ENCODE data around the gene ESR1.
"Not testable (repeated sequence)": the region's sequence is repeated elsewhere in the genome, so short reads cannot be mapped to it uniquely, and the experiment has no call there.

ESR1 gene

DNA sequence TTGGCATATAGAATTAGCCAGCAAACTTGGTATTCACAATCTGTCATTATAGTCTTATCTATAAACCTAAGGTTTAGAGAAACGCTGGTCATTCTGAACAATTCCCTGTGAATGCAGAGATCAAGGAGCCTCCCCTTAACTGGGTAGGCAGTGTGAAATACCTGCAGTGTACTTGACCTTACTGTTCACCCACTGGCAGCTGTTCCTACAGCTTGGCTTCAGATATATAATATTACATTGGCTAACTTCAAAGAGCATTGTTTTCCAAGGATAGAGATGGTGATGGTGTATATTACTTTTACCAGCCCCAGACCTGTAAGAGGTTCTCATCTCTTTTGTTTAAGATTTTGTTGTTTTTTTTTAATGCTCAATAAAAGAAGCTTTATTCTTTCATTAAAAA is 168.3 kb downstream of the ESR1 start:
- no peak for DNase-seq (ENCODE audit: low read depth in 2 of 2)

DNA sequence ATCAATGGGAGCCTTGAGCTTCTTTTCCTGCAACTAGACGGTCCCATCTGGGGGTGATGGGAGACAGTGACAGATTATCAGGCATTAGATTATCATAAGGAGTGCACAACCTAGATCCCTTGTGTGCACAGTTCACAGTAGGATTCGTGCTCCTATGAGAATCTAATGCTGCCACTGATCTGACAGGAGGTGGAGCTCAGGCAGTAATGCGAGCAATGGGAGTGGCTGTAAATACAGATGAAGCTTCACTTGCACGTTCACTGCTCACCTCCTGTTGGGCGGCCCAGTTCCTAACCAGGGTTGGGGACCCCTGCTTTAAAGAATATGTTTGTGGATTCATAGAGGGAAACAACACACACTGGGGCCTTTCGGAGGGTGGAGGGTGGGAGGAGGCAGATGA is 180.7 kb downstream of the ESR1 start:
- DNase-seq (ENCODE audit: low read depth in 2 of 2) = not testable (repeated sequence)

DNA sequence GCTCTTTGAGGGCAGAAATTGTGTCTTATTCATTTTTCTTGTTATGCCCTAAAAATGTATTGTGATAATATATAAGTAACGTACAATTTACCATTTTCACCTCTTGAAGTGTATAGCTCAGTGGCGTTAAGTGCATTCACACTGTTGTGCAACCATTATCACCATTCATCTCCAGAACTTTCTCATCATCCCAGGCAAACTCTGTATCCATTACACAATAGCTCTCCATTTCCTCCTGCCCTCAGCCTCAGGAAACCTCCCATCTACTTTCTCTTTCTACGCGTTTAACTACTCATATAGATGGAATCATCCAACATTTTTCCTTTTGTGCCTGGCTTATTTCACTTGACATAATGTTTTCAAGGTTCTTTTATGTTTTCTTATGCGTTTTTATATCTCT is 184.6 kb downstream of the ESR1 start:
- no peak for DNase-seq (ENCODE audit: low read depth in 2 of 2)

DNA sequence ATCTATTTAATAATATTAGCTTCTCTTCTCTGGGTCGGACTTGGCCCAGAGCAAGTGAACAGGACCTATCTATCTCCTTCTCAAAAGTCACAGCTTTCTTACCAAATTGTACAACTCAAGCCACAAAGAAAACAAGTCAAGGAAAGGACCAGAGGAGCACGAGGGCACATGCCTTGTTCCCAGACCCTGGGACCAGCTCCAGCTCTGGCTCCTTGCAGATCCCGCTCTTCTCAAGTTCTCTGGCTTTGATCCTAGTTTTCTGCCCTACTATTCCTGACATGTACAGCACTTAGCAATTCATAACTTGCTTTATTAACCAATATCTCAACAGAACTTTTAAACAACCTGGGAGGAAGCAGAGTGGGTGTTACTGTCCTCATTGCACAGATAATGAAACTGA is 185.9 kb downstream of the ESR1 start:
- DNase-seq (ENCODE audit: low read depth in 2 of 2) = no peak

DNA sequence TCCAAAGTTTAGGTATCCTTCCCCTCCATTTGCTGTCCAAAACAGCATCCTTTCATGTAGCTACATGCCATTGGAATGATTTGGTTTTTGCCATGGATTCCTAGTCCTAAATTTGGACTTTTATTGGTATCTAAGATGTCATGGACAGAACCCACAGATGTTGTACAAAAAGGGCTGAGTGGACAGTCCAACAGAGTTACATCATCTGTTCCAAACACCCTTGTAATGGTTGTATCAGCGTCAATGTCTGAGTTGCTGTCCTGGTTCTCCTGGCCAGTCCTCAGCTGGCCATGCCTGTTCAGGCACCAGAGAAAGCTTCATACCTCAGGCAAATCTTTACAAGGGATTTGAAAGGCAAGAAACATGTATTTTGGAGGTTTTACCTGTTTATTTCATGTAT is 191.3 kb downstream of the ESR1 start:
- DNase-seq (ENCODE audit: low read depth in 2 of 2) = no peak

GRCh38 chr6:151999194-151999593 is 191.7 kb downstream of the ESR1 start:
- DNase-seq (ENCODE audit: low read depth in 2 of 2) = no peak

DNA sequence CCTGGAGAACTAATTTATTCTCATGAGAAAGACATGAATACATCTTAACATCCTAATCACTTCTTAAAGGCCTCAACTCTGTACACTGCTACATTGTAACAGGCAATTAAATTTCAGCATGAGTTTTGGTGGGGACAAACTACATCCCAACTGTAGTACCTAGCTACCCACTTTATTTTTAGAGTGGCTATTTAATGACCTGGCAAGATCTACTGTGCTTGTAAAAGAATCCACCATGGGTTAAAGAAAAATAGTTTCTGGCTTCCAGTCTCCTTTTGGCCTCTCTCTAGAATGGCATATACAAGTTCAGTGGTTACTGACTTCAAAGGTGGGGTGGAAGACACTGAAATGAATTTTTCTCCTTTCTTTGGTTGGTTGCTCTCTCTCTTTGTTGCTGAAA is 193.9 kb downstream of the ESR1 start:
- DNase-seq (ENCODE audit: low read depth in 2 of 2) = no peak

- no peak for DNase-seq (ENCODE audit: low read depth in 2 of 2)
These were observed 194.8 kb downstream of the ESR1 start for GRCh38 chr6:152002306-152002705.

- DNase-seq (ENCODE audit: low read depth in 2 of 2) = no peak
These were observed 196.6 kb downstream of the ESR1 start for GRCh38 chr6:152004036-152004566.

DNA sequence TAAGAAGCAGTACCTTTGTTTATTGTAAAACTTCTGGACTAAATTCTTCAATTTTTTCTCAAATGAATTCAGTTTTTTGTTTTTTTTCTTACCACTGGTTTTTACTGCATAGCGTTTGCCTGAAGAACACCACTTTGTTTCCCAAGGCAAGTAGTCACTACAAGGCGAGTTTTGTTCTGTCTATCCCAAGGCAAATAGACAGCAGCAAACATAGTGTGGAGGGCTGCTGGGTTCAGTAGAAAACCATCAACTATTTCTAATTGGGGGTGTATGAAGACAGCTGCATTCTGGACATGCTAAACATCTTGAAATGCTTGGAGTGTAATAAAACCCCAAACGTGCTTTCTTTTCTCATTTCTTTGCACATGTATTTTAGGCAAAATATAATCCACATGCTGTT is 197.4 kb downstream of the ESR1 start:
- DNase-seq (ENCODE audit: low read depth in 2 of 2) = no peak

DNA sequence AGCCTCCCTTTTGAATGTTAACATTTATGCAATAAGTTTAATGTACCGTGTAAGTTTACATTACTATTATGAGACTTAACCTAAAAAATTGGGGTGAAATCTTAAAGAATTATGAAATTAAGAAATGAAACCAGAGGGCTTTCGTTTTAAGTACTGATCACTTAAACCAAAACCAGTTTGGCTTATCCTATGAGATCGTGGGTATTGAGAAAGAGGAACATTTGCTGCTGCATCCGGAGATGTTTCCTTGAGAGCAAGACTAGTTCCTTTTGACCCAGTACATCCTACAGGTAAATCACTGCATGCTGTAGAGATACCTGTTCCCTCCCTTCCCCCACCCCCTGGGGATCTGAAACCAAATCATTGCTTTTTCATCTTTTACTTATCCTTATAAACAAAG is 201.3 kb downstream of the ESR1 start:
- DNase-seq (ENCODE audit: low read depth in 2 of 2) = no peak

GRCh38 chr6:152012227-152012626 is 204.7 kb downstream of the ESR1 start:
- no peak for DNase-seq (ENCODE audit: low read depth in 2 of 2)

GRCh38 chr6:152018876-152019275 is 211.4 kb downstream of the ESR1 start:
- no peak for DNase-seq (ENCODE audit: low read depth in 2 of 2)

DNA sequence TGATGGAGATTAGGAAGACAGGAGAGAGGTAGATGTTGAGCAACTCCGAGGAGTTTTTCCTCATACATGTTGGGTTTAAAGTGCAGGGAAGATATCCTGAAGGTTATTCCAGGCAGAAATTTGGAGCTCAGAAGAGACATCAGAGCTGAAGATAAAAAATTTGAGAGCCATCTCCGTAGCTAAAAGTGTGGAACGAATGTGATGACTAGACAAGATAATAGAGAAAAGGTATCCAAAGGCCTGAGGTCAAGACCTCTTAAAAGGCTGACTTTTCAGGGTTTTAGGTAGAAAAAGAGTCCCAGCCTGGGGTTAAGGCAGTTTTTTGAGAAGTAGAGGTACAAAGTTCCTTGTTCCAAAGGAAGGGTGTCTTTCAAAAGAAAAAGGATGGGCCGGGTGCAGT is 214.8 kb downstream of the ESR1 start:
- no peak for DNase-seq (ENCODE audit: low read depth in 2 of 2)

- no peak for DNase-seq (ENCODE audit: low read depth in 2 of 2)
These were observed 216.1 kb downstream of the ESR1 start for GRCh38 chr6:152023613-152024012.

DNA sequence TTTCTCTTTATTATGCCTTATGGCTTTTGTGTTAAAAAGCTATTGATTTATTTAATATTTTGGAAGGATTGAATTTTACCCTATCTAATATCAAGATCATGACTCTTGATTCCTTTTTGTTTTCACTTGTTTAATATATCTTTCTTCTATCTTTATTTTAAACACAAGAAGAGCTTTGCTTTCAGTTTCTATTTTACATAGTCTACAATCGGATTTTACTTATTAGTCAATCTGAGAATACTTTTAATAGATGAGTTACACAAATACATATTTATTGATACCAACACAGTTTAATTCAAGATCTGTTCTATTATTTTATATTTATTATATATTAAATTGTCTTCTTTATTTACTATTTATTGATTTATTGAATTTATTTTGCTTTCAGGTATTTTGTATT is 218.8 kb downstream of the ESR1 start:
- no peak for DNase-seq (ENCODE audit: low read depth in 2 of 2)

GRCh38 chr6:152026744-152027143 is 219.3 kb downstream of the ESR1 start:
- DNase-seq (ENCODE audit: low read depth in 2 of 2) = not testable (repeated sequence)

- not testable (repeated sequence) for DNase-seq (ENCODE audit: low read depth in 2 of 2)
These were observed 226.3 kb downstream of the ESR1 start for GRCh38 chr6:152033765-152034164.

GRCh38 chr6:152034631-152035030 is 227.1 kb downstream of the ESR1 start:
- no peak for DNase-seq (ENCODE audit: low read depth in 2 of 2)

- no peak for DNase-seq (ENCODE audit: low read depth in 2 of 2)
These were observed 238.6 kb downstream of the ESR1 start for GRCh38 chr6:152046118-152046517.

DNA sequence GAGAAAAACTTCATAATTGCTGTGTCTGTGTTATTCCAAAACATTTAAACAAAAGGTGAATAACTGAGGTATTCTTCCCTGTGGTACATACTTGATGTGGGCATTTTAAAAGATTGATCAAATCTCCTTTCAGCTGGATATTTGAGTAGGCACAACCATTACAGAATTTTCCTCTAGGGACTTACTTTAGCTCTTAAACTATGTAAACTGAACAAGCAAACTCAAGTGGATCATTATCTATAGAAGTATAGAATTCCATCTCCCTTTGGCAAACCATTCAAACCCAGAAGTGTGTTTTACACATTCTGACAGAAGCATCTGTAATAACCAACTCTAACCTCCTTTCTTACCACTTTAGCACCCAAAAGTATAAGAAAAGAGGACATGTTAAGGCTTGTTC is 241.4 kb downstream of the ESR1 start:
- no peak for DNase-seq (ENCODE audit: low read depth in 2 of 2)

DNA sequence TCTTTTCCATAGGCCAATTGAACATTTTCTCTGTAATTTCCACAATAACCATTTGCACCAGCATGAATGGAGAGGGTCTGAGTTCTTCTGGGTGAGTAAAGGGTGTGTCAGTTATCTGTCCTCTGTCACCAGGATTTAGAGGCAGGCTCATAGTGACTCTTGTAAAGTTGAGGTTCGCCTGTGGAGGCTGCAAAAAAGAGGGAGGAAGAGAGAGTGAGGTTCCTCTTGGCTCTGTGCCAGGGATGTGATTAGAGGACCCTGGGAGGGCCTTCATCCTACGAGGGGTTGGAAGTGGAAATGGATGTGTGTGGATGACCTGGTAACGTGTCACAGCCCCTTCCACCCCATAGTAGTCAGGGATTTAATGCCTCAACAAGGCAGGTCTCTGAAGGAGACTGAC is 242.0 kb downstream of the ESR1 start:
- no peak for DNase-seq (ENCODE audit: low read depth in 2 of 2)

GRCh38 chr6:152050451-152051195 is 243.1 kb downstream of the ESR1 start:
- DNase-seq (ENCODE audit: low read depth in 2 of 2) = no peak

GRCh38 chr6:152052061-152052460 is 244.6 kb downstream of the ESR1 start:
- DNase-seq (ENCODE audit: low read depth in 2 of 2) = no peak

Data from stimulated activated CD8-positive, alpha-beta memory T cell treated with anti-CD3 and anti-CD28 coated beads, Interleukin-2, amount 100 ng/mL, for 48 hours (primary cell).